Neural cell (in vitro differentiated cells): Measurements from ENCODE around the gene CATSPERE.

Source experiments
- EP300 ChIP-seq: fragments of 450-650 bp; conservative IDR thresholded peaks from 2 replicates; pipeline ENCODE4 v1.6.1; 2014; ENCODE audit warnings: antibody characterized with exemption, mild to moderate bottlenecking, moderate library complexity; ENCODE audit not compliant: poor library complexity, severe bottlenecking
- EZH2 ChIP-seq: fragments of 200-600, 300-800 bp; shearing (Covaris generic), sonication (generic); IDR thresholded peaks from 2 replicates; pipeline ENCODE4 v1.6.1; 2014; ENCODE audit warnings: antibody characterized with exemption, low read length, borderline replicate concordance, mild to moderate bottlenecking; ENCODE audit not compliant: insufficient read depth, poor library complexity, severe bottlenecking
- POLR2AphosphoS5 ChIP-seq: IDR thresholded peaks from 2 replicates; pipeline ENCODE4 v1.6.1; 2012
- RAD21 ChIP-seq: fragments of 450-650 bp; conservative IDR thresholded peaks from 2 replicates; pipeline ENCODE4 v1.6.1; 2014; ENCODE audit warnings: antibody characterized with exemption, mild to moderate bottlenecking, moderate library complexity
- TF ChIP-seq, protein P1 (sequence below): fragments of 450-650 bp; IDR thresholded peaks from 2 replicates; pipeline ENCODE4 v1.5.1; 2014; ENCODE audit warnings: antibody characterized with exemption, mild to moderate bottlenecking, moderate library complexity; ENCODE audit not compliant: poor library complexity, severe bottlenecking

DNA sequence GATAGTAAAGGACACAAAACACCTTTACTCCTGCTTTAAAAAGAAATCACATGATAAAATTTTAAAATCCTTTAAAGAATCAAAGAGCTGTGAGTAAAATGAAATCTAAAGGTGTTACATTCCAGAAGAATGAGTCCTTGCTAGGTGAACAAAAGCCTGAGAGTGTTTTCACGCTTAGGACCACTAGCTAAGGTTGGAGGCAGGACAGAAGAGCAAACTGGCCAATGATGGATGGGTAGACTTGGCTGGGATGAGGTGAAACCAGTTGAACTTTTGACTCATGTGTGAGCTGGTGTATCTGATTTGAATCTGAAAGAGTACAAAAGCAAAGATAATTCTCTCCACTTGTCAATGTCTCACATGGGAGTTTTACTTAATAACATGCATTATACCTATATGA lies 35.1 kb downstream of the CATSPERE start:
- TF ChIP-seq, protein P1, sequence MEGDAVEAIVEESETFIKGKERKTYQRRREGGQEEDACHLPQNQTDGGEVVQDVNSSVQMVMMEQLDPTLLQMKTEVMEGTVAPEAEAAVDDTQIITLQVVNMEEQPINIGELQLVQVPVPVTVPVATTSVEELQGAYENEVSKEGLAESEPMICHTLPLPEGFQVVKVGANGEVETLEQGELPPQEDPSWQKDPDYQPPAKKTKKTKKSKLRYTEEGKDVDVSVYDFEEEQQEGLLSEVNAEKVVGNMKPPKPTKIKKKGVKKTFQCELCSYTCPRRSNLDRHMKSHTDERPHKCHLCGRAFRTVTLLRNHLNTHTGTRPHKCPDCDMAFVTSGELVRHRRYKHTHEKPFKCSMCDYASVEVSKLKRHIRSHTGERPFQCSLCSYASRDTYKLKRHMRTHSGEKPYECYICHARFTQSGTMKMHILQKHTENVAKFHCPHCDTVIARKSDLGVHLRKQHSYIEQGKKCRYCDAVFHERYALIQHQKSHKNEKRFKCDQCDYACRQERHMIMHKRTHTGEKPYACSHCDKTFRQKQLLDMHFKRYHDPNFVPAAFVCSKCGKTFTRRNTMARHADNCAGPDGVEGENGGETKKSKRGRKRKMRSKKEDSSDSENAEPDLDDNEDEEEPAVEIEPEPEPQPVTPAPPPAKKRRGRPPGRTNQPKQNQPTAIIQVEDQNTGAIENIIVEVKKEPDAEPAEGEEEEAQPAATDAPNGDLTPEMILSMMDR: no peak
- TF ChIP-seq EZH2 (no peak), EP300 (no peak), RAD21 (no peak), POLR2AphosphoS5 (no peak)
